ENCODE results near the gene TTC14. TPM values are rescaled to one million over a fixed set of nuclear protein-coding genes. Genes with fewer than 3 reads are reported as not detected.

TTC14 gene, protein sequence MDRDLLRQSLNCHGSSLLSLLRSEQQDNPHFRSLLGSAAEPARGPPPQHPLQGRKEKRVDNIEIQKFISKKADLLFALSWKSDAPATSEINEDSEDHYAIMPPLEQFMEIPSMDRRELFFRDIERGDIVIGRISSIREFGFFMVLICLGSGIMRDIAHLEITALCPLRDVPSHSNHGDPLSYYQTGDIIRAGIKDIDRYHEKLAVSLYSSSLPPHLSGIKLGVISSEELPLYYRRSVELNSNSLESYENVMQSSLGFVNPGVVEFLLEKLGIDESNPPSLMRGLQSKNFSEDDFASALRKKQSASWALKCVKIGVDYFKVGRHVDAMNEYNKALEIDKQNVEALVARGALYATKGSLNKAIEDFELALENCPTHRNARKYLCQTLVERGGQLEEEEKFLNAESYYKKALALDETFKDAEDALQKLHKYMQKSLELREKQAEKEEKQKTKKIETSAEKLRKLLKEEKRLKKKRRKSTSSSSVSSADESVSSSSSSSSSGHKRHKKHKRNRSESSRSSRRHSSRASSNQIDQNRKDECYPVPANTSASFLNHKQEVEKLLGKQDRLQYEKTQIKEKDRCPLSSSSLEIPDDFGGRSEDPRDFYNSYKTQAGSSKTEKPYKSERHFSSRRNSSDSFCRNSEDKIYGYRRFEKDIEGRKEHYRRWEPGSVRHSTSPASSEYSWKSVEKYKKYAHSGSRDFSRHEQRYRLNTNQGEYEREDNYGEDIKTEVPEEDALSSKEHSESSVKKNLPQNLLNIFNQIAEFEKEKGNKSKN
- total RNA-seq, result 10 to 100 TPM; 34.6 to 48.1 TPM
- polyA plus RNA-seq (2013, experiment 1 of 2), result 49.3 TPM
- polyA plus RNA-seq (2013, experiment 2 of 2), result 36.8 TPM
- long read RNA-seq, experiment 1, partial matches to known transcripts, result 1 of 8 reads
- long read RNA-seq, experiment 1, other reads (novel, unspliced or antisense), result 4 of 8 reads
- long read RNA-seq, experiment 2, full-length matches to known transcripts, result 22 of 46 reads
- long read RNA-seq, experiment 2, partial matches to known transcripts, result 5 of 46 reads
- long read RNA-seq, experiment 2, other reads (novel, unspliced or antisense), result 19 of 46 reads
- long read RNA-seq, experiment 3, full-length matches to known transcripts, result 34 of 80 reads
- long read RNA-seq, experiment 3, partial matches to known transcripts, result 19 of 80 reads
- long read RNA-seq, experiment 3, other reads (novel, unspliced or antisense), result 27 of 80 reads
- long read RNA-seq, experiment 4, partial matches to known transcripts, result 5 of 14 reads
- long read RNA-seq, experiment 4, other reads (novel, unspliced or antisense), result 7 of 14 reads

- Mint-ChIP-seq H3K9me3 (no peaks in the 10 kb centered on the region), H3K36me3 (ENCODE audit: low read depth) (peaks cover 21% of the 10 kb centered on the region), H3K27me3 (ENCODE audit: insufficient read depth) (peaks cover 46% of the 10 kb centered on the region), H3K4me3 (peak within 1 kb of the TSS; percentile 94), H3K27ac (peak within 1 kb of the TSS; percentile 91), H3K4me1 (peaks cover 6% of the 10 kb centered on the region)
- Histone ChIP-seq H3K4me3 (ENCODE audit: low read length) (peak within 1 kb of the TSS; percentile 85), H3K9ac (ENCODE audit: extremely low read depth, low read length, poor library complexity, severe bottlenecking) (peak within 1 kb of the TSS; percentile 72), H3K27me3 (ENCODE audit: control insufficient read depth, insufficient read depth, low read length, poor library complexity, severe bottlenecking) (peaks cover 42% of the 10 kb centered on the region), H3K9me3 (ENCODE audit: control insufficient read depth, low read length) (peaks cover 8% of the 10 kb centered on the region), H3K27ac (ENCODE audit: low read depth, low read length) (peak within 1 kb of the TSS; percentile 74), H3K4me1 (ENCODE audit: control insufficient read depth, insufficient read depth, low read length) (no peaks in the 10 kb centered on the region), H3K36me3 (ENCODE audit: control insufficient read depth, insufficient read depth, low read length) (peaks cover 28% of the 10 kb centered on the region)
- DNase-seq, result peak; percentile 97
- TF ChIP-seq, protein P1, sequence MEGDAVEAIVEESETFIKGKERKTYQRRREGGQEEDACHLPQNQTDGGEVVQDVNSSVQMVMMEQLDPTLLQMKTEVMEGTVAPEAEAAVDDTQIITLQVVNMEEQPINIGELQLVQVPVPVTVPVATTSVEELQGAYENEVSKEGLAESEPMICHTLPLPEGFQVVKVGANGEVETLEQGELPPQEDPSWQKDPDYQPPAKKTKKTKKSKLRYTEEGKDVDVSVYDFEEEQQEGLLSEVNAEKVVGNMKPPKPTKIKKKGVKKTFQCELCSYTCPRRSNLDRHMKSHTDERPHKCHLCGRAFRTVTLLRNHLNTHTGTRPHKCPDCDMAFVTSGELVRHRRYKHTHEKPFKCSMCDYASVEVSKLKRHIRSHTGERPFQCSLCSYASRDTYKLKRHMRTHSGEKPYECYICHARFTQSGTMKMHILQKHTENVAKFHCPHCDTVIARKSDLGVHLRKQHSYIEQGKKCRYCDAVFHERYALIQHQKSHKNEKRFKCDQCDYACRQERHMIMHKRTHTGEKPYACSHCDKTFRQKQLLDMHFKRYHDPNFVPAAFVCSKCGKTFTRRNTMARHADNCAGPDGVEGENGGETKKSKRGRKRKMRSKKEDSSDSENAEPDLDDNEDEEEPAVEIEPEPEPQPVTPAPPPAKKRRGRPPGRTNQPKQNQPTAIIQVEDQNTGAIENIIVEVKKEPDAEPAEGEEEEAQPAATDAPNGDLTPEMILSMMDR (conservative IDR thresholded peaks at IDR 0.05), result no peak
- WGBS, 2 experiments (ENCODE audit: insufficient coverage in 1 of 2, insufficient read length in 1 of 2), result 8 to 22% methylated on average over 30 to 70 of the region's 70 CpGs
Observed at GRCh38 chr3:180601688-180602666, at the start of gene TTC14. TTC14 (plus strand) TSS chr3:180602163; CDS start chr3:180602262, 99 bp downstream.

DNA sequence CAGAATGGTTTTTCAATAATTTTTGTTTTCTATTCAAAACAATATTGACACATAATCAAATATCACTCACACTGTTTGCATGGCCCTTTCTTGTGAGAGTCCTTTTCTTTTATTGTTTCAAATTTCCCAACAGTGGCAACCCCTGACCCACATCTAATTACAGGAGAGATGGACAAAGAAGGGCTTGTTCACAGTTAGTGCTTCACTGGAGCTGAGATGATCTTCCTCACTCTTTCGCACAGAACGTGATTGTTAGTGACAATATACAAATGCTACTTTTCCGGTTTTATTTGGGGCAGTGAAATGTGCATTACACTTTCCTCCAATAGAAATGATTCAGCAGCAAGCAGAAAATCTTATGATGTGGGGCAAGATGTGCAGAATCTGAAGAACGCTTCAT, 38.6 kb upstream of the TTC14 start:
- Mint-ChIP-seq H3K27ac (no peak overlapping the region), H3K4me1 (no peaks in the 10 kb centered on the region), H3K27me3 (ENCODE audit: insufficient read depth) (peaks cover 1% of the 10 kb centered on the region), H3K4me3 (no peak overlapping the region), H3K36me3 (ENCODE audit: low read depth) (no peaks in the 10 kb centered on the region), H3K9me3 (peaks cover 19% of the 10 kb centered on the region)
- H3K27ac ChIP-seq (ENCODE audit: low read depth, low read length), result no peak overlapping the region
- H3K9me3 ChIP-seq (ENCODE audit: control insufficient read depth, low read length), result peaks cover 13% of the 10 kb centered on the region
- H3K36me3 ChIP-seq (ENCODE audit: control insufficient read depth, insufficient read depth, low read length), result no peaks in the 10 kb centered on the region
- no peak overlapping the region for H3K9ac ChIP-seq (ENCODE audit: extremely low read depth, low read length, poor library complexity, severe bottlenecking)
- DNase-seq, result no peak
- H3K4me3 ChIP-seq (ENCODE audit: low read length), result no peak overlapping the region
- no peaks in the 10 kb centered on the region for H3K4me1 ChIP-seq (ENCODE audit: control insufficient read depth, insufficient read depth, low read length)
- TF ChIP-seq, protein P1 (conservative IDR thresholded peaks at IDR 0.05), result no peak
- H3K27me3 ChIP-seq (ENCODE audit: control insufficient read depth, insufficient read depth, low read length, poor library complexity, severe bottlenecking), result no peaks in the 10 kb centered on the region
- 92 to 100% methylated on average over 3 to 4 of the region's 4 CpGs for WGBS, 2 experiments (ENCODE audit: insufficient coverage in 1 of 2, insufficient read length in 1 of 2)

Data from endodermal cell (in vitro differentiated cells).